Upper lobe of left lung (tissue), 4 donors: ENCODE measurements around the gene MYPOP.

Source experiments
- CTCF ChIP-seq, 6 experiments: fragments of 450-650 bp in 4 of 6; fragments of 200-600 bp in 2 of 6; sonication (generic) in 2 of 6; IDR thresholded peaks; one replicate each; pipeline ENCODE4 v1.5.1; 2016 to 2019; ENCODE audit warnings: antibody characterized with exemption in 6 of 6
- EP300 ChIP-seq, 4 donors: sonication (generic); formaldehyde crosslinking; IDR thresholded peaks; one replicate each; pipeline ENCODE4 v1.5.1; 2017; ENCODE audit warnings: antibody characterized with exemption in 4 of 4, control low read depth in 2 of 4
- POLR2A ChIP-seq, 4 donors: fragments of 450-650 bp; IDR thresholded peaks; one replicate each; pipeline ENCODE4 v1.5.1; 2016 to 2017; ENCODE audit warnings: antibody characterized with exemption in 4 of 4, mild to moderate bottlenecking in 2 of 4

GRCh38 chr19:45879055-45879454 is 23.4 kb downstream of the MYPOP start:
- no peak for TF ChIP-seq CTCF (IDR thresholded peaks at IDR 0.05)
- no peak for TF ChIP-seq POLR2A (IDR thresholded peaks at IDR 0.05)
- no peak for TF ChIP-seq EP300 (IDR thresholded peaks at IDR 0.05)
